ENCODE results near the gene RBM10.
"Not testable (repeated sequence)": the region's sequence is repeated elsewhere in the genome, so short reads cannot be mapped to it uniquely, and the experiment has no call there.

RBM10 gene

DNA sequence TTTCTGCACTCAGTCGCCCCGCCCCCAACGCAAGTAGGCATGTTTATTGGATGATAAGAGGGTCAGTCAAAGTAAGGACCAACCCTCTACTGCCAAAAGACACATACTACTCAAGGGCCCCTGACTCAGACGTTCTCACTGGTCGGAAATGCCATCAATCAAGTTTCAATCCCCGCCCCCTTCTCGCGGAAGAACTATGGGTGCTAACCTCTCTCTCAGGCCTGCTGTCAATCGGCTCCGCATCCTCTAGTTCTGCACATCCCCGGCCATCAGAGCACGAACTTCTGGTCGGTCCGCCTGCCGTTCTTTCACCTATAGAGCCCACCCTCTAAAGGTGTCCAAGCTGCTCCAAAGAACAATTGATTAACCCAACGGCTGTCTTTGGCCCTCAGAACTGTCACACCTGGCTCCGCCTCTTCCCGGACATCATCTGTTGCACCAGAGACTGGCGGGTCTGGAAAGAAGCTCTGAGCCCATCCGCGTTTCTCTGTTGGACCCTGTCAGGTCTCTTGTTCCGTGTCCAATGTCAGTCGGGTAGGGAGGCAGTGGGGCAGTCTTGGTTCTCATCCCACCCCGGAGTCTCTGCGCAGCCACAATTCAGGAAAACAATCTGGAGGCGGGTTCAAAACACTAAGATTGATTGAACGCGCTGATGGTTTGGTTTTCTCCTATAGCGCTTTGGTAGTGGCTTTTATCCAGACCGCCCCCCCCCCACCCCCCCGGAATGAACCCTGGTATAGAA, 15.7 kb upstream of the RBM10 start:
- peak; percentile 94 for DNase-seq (ENCODE audit: low read depth)
- H3K4me3 ChIP-seq (ENCODE audit: low read length): peak overlapping the region; percentile 70
- TF ChIP-seq, protein P1, sequence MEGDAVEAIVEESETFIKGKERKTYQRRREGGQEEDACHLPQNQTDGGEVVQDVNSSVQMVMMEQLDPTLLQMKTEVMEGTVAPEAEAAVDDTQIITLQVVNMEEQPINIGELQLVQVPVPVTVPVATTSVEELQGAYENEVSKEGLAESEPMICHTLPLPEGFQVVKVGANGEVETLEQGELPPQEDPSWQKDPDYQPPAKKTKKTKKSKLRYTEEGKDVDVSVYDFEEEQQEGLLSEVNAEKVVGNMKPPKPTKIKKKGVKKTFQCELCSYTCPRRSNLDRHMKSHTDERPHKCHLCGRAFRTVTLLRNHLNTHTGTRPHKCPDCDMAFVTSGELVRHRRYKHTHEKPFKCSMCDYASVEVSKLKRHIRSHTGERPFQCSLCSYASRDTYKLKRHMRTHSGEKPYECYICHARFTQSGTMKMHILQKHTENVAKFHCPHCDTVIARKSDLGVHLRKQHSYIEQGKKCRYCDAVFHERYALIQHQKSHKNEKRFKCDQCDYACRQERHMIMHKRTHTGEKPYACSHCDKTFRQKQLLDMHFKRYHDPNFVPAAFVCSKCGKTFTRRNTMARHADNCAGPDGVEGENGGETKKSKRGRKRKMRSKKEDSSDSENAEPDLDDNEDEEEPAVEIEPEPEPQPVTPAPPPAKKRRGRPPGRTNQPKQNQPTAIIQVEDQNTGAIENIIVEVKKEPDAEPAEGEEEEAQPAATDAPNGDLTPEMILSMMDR (IDR thresholded peaks at IDR 0.05; ENCODE audit: insufficient read depth, low read depth, low read length, missing control alignments): no peak

DNA sequence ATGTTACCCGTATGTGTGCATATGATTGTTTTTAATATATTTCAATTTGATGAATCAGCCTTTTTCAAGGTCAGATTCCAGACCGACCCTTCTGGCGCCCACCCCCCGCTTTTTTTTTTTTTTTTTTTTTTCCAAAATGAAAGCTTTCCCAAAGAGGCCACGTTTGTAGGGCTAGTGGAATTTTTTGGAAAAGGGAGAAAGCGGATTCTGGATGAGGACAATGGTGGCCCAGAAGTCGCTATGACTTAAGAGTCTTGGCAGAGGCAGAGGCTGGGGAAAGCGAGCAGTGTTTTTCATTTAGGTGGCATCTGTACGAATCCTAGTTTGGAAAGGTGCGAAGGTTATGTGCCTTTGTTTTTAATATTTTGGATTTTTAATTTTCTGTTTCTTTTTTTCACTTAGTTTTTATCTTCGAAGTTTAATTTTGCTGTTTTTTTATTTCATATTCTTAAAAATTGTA, 15.1 kb upstream of the RBM10 start:
- DNase-seq (ENCODE audit: low read depth): no peak
- TF ChIP-seq, protein P1 (IDR thresholded peaks at IDR 0.05; ENCODE audit: insufficient read depth, low read depth, low read length, missing control alignments): no peak
- peak overlapping the region; percentile 70 for H3K4me3 ChIP-seq (ENCODE audit: low read length)

DNA sequence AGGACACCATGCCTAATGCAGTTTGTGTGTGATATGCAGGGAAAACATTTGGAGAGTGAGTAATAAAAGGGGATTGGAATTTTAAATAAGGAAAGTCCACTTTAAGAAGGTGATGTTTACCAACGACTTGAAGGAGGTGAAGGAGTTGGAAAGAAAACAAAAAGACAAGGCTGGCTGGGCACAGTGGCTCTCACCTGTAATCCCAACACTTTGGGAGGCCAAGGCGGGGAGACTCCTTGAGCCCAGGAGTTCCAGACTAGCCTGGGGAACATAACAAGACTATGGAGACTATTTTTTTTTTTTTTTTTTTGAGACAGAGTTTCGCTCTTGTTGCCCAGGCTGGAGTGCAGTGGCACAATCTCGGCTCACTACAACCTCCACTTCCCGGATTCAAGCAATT, 11.5 kb upstream of the RBM10 start:
- TF ChIP-seq, protein P1 (IDR thresholded peaks at IDR 0.05; ENCODE audit: insufficient read depth, low read depth, low read length, missing control alignments): no peak

DNA sequence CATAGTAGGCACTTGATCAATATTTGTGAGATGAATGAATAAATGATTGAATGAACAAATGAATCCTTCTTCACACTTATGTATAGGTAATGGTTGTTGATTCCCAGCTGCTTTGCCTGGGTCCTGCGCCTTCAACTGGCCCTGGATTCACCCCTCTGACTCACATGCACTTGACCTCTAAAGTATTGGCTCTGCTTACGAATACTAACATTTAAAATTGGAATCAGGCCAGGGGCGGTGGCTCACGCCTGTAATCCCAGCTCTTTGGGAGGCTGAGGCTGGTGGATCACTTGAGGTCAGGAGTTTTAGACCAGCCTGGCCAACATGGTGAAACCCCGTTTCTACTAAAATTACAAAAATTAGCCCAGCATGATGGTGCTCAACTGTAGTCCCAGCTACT, 9.4 kb upstream of the RBM10 start:
- not testable (repeated sequence) for H3K4me3 ChIP-seq (ENCODE audit: low read length)
- peak; percentile 45 for DNase-seq (ENCODE audit: low read depth)

More for the DNA sequence above, 11.5 kb upstream of the RBM10 start:
- no peak overlapping the region for H3K4me3 ChIP-seq (ENCODE audit: low read length)
- DNase-seq (ENCODE audit: low read depth): no peak

DNA sequence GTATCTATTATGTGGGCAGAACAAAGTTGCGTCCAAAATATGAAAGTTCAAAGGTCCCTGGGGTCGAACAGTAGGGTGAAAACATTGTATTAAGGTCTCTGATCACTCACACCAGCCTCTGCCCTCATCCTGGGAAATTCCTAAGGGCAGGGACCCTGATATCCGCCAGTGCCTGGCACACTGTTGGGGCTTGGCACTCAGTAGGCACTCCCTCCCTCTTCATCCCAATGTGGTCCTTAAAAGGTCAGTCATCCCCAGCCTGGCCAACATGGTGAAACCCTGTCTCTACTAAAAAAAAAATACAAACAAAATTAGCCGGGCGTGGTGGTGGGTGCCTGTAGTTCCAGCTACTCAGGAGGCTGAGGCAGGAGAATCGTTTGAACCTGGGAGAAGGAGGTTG, 6.8 kb upstream of the RBM10 start:
- TF ChIP-seq, protein P1 (IDR thresholded peaks at IDR 0.05; ENCODE audit: insufficient read depth, low read depth, low read length, missing control alignments): no peak
- H3K4me3 ChIP-seq (ENCODE audit: low read length): no peak overlapping the region
- no peak for DNase-seq (ENCODE audit: low read depth)

DNA sequence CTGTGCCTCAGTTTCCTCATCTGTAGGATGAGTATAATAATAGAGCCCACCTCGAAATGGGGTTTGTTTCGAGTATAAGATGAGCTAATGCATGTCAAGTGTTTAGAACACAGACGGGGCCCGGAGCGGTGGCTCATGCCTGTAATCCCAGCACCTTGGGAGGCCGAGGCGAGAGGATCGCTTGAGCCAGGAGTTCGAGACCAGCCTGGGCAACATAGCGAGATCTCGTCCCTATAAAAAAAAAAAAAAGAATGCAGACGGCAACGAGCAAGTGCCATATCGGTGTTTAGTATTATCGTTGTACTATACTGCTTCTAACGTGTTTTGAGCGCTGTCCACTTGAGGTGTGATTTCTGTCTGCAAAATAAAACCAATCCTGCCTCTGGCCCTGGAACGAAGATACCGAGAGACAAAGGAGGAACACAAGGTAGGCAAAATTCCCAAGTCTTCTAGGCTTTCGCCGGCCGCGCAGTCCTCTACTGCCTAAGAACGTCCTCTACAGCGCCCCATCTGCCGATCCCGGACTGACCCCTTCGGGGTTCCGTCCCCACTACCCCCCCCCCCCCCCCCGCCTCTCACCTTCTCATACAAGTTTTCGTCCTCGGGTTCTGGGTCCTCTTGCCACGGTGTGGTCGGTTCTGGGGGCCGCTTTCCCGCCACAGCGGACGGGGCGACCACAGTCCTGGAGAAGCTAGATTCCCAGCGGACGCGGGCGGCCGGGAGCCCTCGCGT, 961 bp upstream of the RBM10 start:
- TF ChIP-seq, protein P1 (IDR thresholded peaks at IDR 0.05; ENCODE audit: insufficient read depth, low read depth, low read length, missing control alignments): no peak
- H3K4me3 ChIP-seq (ENCODE audit: low read length): peak overlapping the region; percentile 76
- DNase-seq (ENCODE audit: low read depth): peak; percentile 41

DNA sequence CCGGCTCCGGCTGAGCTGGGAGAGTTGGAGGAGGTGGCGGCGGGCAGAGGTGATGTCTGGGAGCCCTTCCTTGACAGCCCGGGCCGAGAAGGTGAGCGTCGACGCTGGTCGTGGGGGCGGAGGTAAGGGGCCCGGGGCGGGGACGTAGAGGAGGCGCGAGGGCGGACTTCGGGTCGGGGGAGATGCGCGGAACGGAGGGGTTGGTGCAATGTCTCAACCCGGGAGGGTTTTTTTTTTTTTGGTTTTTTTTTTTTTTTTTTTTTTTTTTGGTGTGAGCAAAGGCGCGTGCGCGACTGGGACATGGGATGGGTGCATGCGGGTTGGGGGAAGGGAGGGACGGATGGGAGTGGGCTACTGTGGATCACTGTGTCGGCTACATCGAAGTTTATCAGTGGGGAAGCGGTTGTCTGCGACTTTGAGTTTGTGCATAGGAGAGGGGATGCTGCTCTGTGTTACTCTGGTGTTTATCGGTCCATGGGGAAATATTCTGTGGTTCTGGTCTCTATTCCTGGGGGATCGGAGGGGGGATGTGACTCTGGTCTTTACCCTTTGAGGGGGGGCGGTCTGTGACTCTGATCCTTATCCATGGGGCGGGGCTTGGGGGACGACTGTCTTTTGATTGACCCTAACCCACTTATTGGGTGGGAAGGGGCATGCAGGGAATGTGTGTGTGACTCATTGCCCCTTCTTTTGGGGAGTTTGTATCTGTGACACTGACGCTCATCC, 537 bp downstream of the RBM10 start:
- no peak for DNase-seq (ENCODE audit: low read depth)
- peak overlapping the region; percentile 76 for H3K4me3 ChIP-seq (ENCODE audit: low read length)
- TF ChIP-seq, protein P1 (IDR thresholded peaks at IDR 0.05; ENCODE audit: insufficient read depth, low read depth, low read length, missing control alignments): no peak
